OCI-LY7 (cell line): ENCODE data around the gene TRAF1. TPM values are rescaled to one million over a fixed set of nuclear protein-coding genes. Genes with fewer than 3 reads are reported as not detected.

ENCODE experiments used
- BruUV-seq: library from RNA; stranded (reverse); fragments of 400-500 nt; replicated peaks from 2 replicates; lab custom pipeline; 2021; lab: Mats Ljungman, UMichigan
- CTCF ChIA-PET: fragments of 300-600 bp; sonication (Branson Sonifier 250); formaldehyde crosslinking; loops from one replicate; lab custom pipeline; 2022; ENCODE audit warnings: antibody characterized with exemption; ENCODE audit not compliant: unreplicated experiment; lab: Charles Lee
- POLR2A ChIA-PET: fragments of 300-600 bp; sonication (Branson Sonifier 250); formaldehyde crosslinking; loops from one replicate; lab custom pipeline; 2022; ENCODE audit warnings: antibody characterized with exemption; lab: Charles Lee
- DNase-seq: peaks from one replicate; pipeline ENCODE4 v3.0.0-alpha.2; 2015; ENCODE audit warnings: low spot score
- H2AFZ ChIP-seq: fragments of 200-600 bp; sonication (generic), shearing (Covaris generic); 2 replicates; pipeline ENCODE4 v1.6.1; 2014; ENCODE audit warnings: mild to moderate bottlenecking, antibody characterized with exemption, low read length, moderate library complexity
- H3K27ac ChIP-seq: fragments of 200-600 bp; sonication (generic); 2 replicates; pipeline ENCODE4 v1.5.1; 2014; ENCODE audit warnings: mixed run types, low read depth, mild to moderate bottlenecking, moderate library complexity, low read length, inconsistent platforms; ENCODE audit not compliant: poor library complexity, severe bottlenecking
- H3K36me3 ChIP-seq: fragments of 200-600 bp; sonication (generic); 2 replicates; pipeline ENCODE4 v1.6.1; 2014; ENCODE audit warnings: mild to moderate bottlenecking, antibody characterized with exemption, low read length, moderate library complexity, mixed read lengths; ENCODE audit not compliant: insufficient read depth
- H3K4me1 ChIP-seq: fragments of 200-600 bp; sonication (generic); 2 replicates; pipeline ENCODE4 v1.5.1; 2014; ENCODE audit warnings: mild to moderate bottlenecking, low read length; ENCODE audit not compliant: insufficient read depth, poor library complexity, severe bottlenecking
- H3K4me2 ChIP-seq: fragments of 200-600 bp; sonication (generic); 2 replicates; pipeline ENCODE4 v1.6.1; 2014; ENCODE audit warnings: mild to moderate bottlenecking, low read length
- H3K4me3 ChIP-seq: fragments of 200-600 bp; sonication (generic); 2 replicates; pipeline ENCODE4 v1.5.1; 2014; ENCODE audit warnings: mild to moderate bottlenecking, low read depth, low read length; ENCODE audit not compliant: poor library complexity, severe bottlenecking
- H3K79me2 ChIP-seq: fragments of 200-600 bp; sonication (generic); 2 replicates; pipeline ENCODE4 v1.6.1; 2016; ENCODE audit warnings: low read depth, mild to moderate bottlenecking, low read length, moderate library complexity, mixed read lengths; ENCODE audit not compliant: insufficient read depth
- H3K9me2 ChIP-seq: fragments of 200-600 bp; sonication (generic); 2 replicates; pipeline ENCODE4 v1.6.1; 2016; ENCODE audit warnings: mild to moderate bottlenecking, low read length, mixed read lengths; ENCODE audit not compliant: insufficient read depth
- H3K9me3 ChIP-seq: fragments of 200-600 bp; sonication (generic); 2 replicates; pipeline ENCODE4 v1.6.1; 2014; ENCODE audit warnings: mild to moderate bottlenecking, mixed run types, low read length, mixed read lengths
- H4K20me1 ChIP-seq: fragments of 200-600 bp; sonication (generic); 2 replicates; pipeline ENCODE4 v1.6.1; 2014; ENCODE audit warnings: mild to moderate bottlenecking, antibody characterized with exemption, low read length, moderate library complexity, mixed read lengths; ENCODE audit not compliant: insufficient read depth
- CTCF ChIP-seq: fragments of 200-600 bp; sonication (generic); conservative IDR thresholded peaks from 2 replicates; pipeline ENCODE4 v1.5.1; 2014; ENCODE audit warnings: mild to moderate bottlenecking, antibody characterized with exemption, low read length, moderate library complexity, mixed read lengths
- EZH2phosphoT487 ChIP-seq: fragments of 200-600 bp; sonication (generic); IDR thresholded peaks from 2 replicates; pipeline ENCODE4 v1.6.1; 2018; ENCODE audit warnings: low read depth, borderline replicate concordance, mild to moderate bottlenecking, mixed run types, antibody characterized with exemption, low read length, moderate library complexity, mixed read lengths
- intact Hi-C: fragments of 100-400 bp; cut with micrococcal nuclease; formaldehyde crosslinking; loops from one replicate; pipeline ENCODE4 v1.10.0; 2022; ENCODE audit not compliant: unreplicated experiment
- total RNA-seq, 2 experiments: library from RNA; depleted of rRNA in 1 of 2; stranded (reverse); fragments of >200 nt in 1 of 2; shearing (Covaris generic) in 1 of 2; gene quantifications; 2 replicates each; pipeline ENCODE4 v1.2.3, GENCODE V29; 2014 to 2022

Gene TRAF1
- total RNA-seq, 2 experiments from 2014 or later: 24.2 to 50.5 TPM

- peaks cover 76% of the 10 kb centered on the region for H3K4me1 ChIP-seq
- H3K4me2 ChIP-seq: peak overlapping the region; percentile 66
- intact Hi-C loops: no loop called here
- H2AFZ ChIP-seq: no peak overlapping the region
- no peaks in the 10 kb centered on the region; the same call in 1 of the 2 replicates for H3K79me2 ChIP-seq
- TF ChIP-seq CTCF (no peak), EZH2phosphoT487 (no peak)
- H3K9me2 ChIP-seq: no peaks in the 10 kb centered on the region
- POLR2A ChIA-PET: interaction anchor here (0.6 to 7.0 kb wide), 13 partner anchors 9 to 274 kb away, joined by 3 to 100 read pairs (median 12); partner anchors contain the start of genes PHF19 and TRAF1
- H3K9me3 ChIP-seq: no peaks in the 10 kb centered on the region
- peak overlapping the region; percentile 97 for H3K27ac ChIP-seq
- H3K4me3 ChIP-seq: peak overlapping the region; percentile 21
- CTCF ChIA-PET: interaction anchor here (0.6 to 1.6 kb wide), 4 partner anchors 10 to 21 kb away, joined by 3 to 7 read pairs (median 3); no protein-coding TSS in a partner anchor
- BruUV-seq: no TSS peak
- DNase-seq: peak; percentile 89
- no peaks in the 10 kb centered on the region for H4K20me1 ChIP-seq
- H3K36me3 ChIP-seq: peaks cover 17% of the 10 kb centered on the region
Observed at GRCh38 chr9:120904061-120904977, 22.3 kb downstream of the TRAF1 start.

GRCh38 chr9:120902569-120903535 lies 23.7 kb downstream of the TRAF1 start:
- ChIA-PET CTCF (interaction anchor here (0.5 to 2.5 kb wide), 6 partner anchors 10 to 34 kb away, joined by 3 to 15 read pairs (median 4); no protein-coding TSS in a partner anchor), POLR2A (interaction anchor here (0.7 to 7.0 kb wide), 13 partner anchors 8 to 185 kb away, joined by 3 to 100 read pairs (median 12); partner anchors contain the start of gene TRAF1)
- Histone ChIP-seq H2AFZ (no peak overlapping the region), H4K20me1 (no peaks in the 10 kb centered on the region), H3K4me2 (peak overlapping the region; percentile 66), H3K79me2 (no peaks in the 10 kb centered on the region; the same call in 1 of the 2 replicates), H3K9me2 (no peaks in the 10 kb centered on the region), H3K27ac (peak overlapping the region; percentile 97), H3K36me3 (peaks cover 10% of the 10 kb centered on the region; the same call in 1 of the 2 replicates), H3K4me1 (peaks cover 90% of the 10 kb centered on the region), H3K4me3 (peak overlapping the region; percentile 32), H3K9me3 (no peaks in the 10 kb centered on the region)
- TF ChIP-seq CTCF (no peak), EZH2phosphoT487 (no peak)
- DNase-seq: peak; percentile 77
- intact Hi-C loops: loop anchor here (1.0 to 2.0 kb wide), 3 partner anchors 24 to 34 kb away; no protein-coding TSS in a partner anchor
- BruUV-seq: TSS peak; percentile 91
